Kidney epithelial cell (primary cell): Measurements from ENCODE around the gene CDCP1. TPM values are rescaled to one million over a fixed set of nuclear protein-coding genes. Genes with fewer than 3 reads are reported as not detected.
A peak's percentile ranks its signal among the peaks of the same experiment; 100 is the strongest.

Experiments used
- DNase-seq: peaks from one replicate; pipeline ENCODE4 v3.0.0-alpha.2; 2010; ENCODE audit warnings: low read depth
- H3K27me3 ChIP-seq: 2 replicates; pipeline ENCODE4 v1.6.0; 2011; ENCODE audit warnings: low read length; ENCODE audit not compliant: control insufficient read depth, insufficient read depth
- H3K36me3 ChIP-seq: 2 replicates; pipeline ENCODE4 v1.5.1; 2011; ENCODE audit warnings: low read length; ENCODE audit not compliant: control insufficient read depth, insufficient read depth
- H3K4me3 ChIP-seq: 2 replicates; pipeline ENCODE4 v1.5.1; 2011; ENCODE audit warnings: low read depth, mild to moderate bottlenecking, control low read depth, low read length
- CTCF ChIP-seq: IDR thresholded peaks from 2 replicates; pipeline ENCODE4 v1.5.1; 2011; ENCODE audit warnings: mild to moderate bottlenecking, moderate library complexity, low read length, control low read depth, inconsistent platforms; ENCODE audit not compliant: insufficient read depth, poor library complexity, severe bottlenecking
- total RNA-seq: library from RNA; depleted of rRNA; stranded (reverse); fragments of >200 nt; gene quantifications from 2 replicates; pipeline ENCODE4 v1.2.3, GENCODE V29; 2015

Gene CDCP1
- 82.0 and 92.1 TPM in 2 replicates for total RNA-seq

GRCh38 chr3:45145681-45146614, at the start of gene CDCP1:
Gene CDCP1 (minus strand): TSS chr3:45146378. CDS start chr3:45146287, 91 bp downstream.
- H3K4me3 ChIP-seq, result peak within 1 kb of the TSS; percentile 95
- no peaks in the 10 kb centered on the region for H3K27me3 ChIP-seq
- no peaks in the 10 kb centered on the region for H3K36me3 ChIP-seq
- TF ChIP-seq CTCF, result no peak
- DNase-seq, result no peak

GRCh38 chr3:45194791-45195190, 48.6 kb upstream of the CDCP1 start:
- no peak for TF ChIP-seq CTCF
- no peaks in the 10 kb centered on the region for H3K36me3 ChIP-seq
- H3K27me3 ChIP-seq, result no peaks in the 10 kb centered on the region
- no peak overlapping the region for H3K4me3 ChIP-seq
- no peak for DNase-seq

DNA sequence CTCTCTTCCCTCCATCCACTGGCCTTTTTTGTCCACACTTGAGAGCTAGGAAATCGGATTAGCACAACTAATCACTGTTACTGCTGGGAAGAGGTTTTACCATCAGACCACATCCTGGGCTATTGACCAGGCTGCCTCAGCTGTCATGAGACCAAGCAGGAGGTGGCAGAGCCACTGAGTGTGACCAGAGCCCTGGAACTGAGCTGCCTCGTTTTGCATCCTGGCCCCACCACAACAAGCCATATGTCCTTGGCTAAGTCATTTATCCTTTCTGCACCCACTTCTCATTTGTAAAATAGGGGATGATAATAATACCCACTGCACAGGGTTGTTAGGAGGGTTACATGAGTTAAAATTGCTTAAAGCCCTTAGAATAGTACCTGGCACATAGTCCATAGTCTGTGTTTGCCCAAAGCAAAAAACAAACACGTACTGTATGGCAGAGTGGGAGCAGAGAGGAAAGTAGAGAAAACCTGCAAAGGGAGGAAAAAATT, 45.8 kb upstream of the CDCP1 start:
- no peak for DNase-seq

GRCh38 chr3:45191424-45191823, 45.2 kb upstream of the CDCP1 start:
- no peak overlapping the region for H3K4me3 ChIP-seq
- no peak for TF ChIP-seq CTCF

More for the DNA sequence above, 45.8 kb upstream of the CDCP1 start:
- TF ChIP-seq CTCF, result no peak
- Histone ChIP-seq H3K4me3 (no peak overlapping the region), H3K36me3 (no peaks in the 10 kb centered on the region), H3K27me3 (no peaks in the 10 kb centered on the region)

GRCh38 chr3:45188719-45189659, 42.8 kb upstream of the CDCP1 start:
- TF ChIP-seq CTCF, result no peak
- no peaks in the 10 kb centered on the region for H3K27me3 ChIP-seq
- DNase-seq, result no peak
- H3K4me3 ChIP-seq, result no peak overlapping the region
- H3K36me3 ChIP-seq, result no peaks in the 10 kb centered on the region

More at GRCh38 chr3:45191424-45191823, 45.2 kb upstream of the CDCP1 start:
- Histone ChIP-seq H3K36me3 (no peaks in the 10 kb centered on the region), H3K27me3 (no peaks in the 10 kb centered on the region)
- DNase-seq, result no peak
